SK-N-SH (cell line): ENCODE data around the gene TBC1D2.

Experiments used
- EP300 ChIP-seq, 2 experiments: IDR thresholded peaks; 2 replicates each; pipeline versions ENCODE4 v1.4.0 to v1.6.1; 2012; ENCODE audit warnings: borderline replicate concordance in 1 of 2, low read depth in 1 of 2, low read length in 1 of 2
- FOXM1 ChIP-seq: IDR thresholded peaks from 2 replicates; pipeline ENCODE4 v1.4.0; 2012; ENCODE audit warnings: low read depth, mild to moderate bottlenecking
- MXI1 ChIP-seq: IDR thresholded peaks from 2 replicates; pipeline ENCODE4 v1.6.1; 2012; ENCODE audit warnings: mild to moderate bottlenecking, low read depth, low read length, improper control_type of control experiment
- POLR2AphosphoS5 ChIP-seq: IDR thresholded peaks from 2 replicates; pipeline ENCODE4 v1.6.1; 2012; ENCODE audit warnings: low read depth, low read length
- TAF1 ChIP-seq: IDR thresholded peaks from 2 replicates; pipeline ENCODE4 v1.6.1; 2012; ENCODE audit warnings: low read depth, mild to moderate bottlenecking, low read length, moderate library complexity, borderline replicate concordance
- TF ChIP-seq, protein P1 (sequence below): IDR thresholded peaks from 2 replicates; pipeline ENCODE4 v1.4.0; 2012; ENCODE audit warnings: low read depth
- TF ChIP-seq, protein P2 (sequence below): fragments of 200-600 bp; sonication (generic); IDR thresholded peaks from 2 replicates; pipeline ENCODE4 v1.6.1; 2017; ENCODE audit warnings: antibody characterized with exemption, mild to moderate bottlenecking, moderate library complexity
- TF ChIP-seq, protein P3 (sequence below): IDR thresholded peaks from 2 replicates; pipeline ENCODE4 v1.4.0; 2012; ENCODE audit warnings: low read depth, borderline replicate concordance
- TF ChIP-seq, protein P4 (sequence below): IDR thresholded peaks from 2 replicates; pipeline ENCODE4 v1.6.1; 2012; ENCODE audit warnings: mild to moderate bottlenecking, low read depth, low read length, moderate library complexity

DNA sequence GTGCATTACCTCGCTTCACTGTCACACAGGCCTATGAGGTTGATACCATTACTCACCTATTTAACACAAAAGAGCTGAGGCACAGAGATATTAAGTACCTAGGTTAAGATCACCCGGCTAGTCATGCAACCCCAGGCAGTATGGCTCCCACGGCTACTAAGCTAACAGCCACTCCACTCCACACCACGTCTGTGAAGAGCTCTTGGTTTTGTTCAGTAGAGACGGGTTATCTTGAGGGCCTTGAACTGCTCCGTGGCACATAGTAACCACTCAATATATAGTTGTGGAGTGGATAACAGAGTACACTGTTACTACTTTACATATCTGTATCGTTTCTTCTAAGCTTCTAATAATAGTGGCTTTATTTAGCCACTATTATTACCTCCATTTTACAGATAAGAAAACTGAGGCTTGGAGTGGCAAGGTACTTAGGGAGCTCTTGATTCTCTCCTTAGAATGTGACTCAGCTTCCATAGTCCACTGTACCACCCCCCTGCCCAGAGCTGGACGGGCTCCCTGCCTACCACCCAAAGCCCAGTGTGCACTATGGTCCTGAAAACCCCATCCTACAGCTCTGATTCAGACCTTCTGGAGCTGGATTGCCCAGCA, 62.0 kb downstream of the TBC1D2 start:
- TF ChIP-seq EP300 (IDR thresholded peaks at IDR 0.05; ENCODE audit: borderline replicate concordance in 1 of 2, low read depth in 1 of 2, low read length in 1 of 2) (no peak), TAF1 (no peak), FOXM1 (no peak), POLR2AphosphoS5 (no peak), MXI1 (no peak)
- TF ChIP-seq, protein P1, sequence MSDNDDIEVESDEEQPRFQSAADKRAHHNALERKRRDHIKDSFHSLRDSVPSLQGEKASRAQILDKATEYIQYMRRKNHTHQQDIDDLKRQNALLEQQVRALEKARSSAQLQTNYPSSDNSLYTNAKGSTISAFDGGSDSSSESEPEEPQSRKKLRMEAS: no peak
- TF ChIP-seq, protein P2, sequence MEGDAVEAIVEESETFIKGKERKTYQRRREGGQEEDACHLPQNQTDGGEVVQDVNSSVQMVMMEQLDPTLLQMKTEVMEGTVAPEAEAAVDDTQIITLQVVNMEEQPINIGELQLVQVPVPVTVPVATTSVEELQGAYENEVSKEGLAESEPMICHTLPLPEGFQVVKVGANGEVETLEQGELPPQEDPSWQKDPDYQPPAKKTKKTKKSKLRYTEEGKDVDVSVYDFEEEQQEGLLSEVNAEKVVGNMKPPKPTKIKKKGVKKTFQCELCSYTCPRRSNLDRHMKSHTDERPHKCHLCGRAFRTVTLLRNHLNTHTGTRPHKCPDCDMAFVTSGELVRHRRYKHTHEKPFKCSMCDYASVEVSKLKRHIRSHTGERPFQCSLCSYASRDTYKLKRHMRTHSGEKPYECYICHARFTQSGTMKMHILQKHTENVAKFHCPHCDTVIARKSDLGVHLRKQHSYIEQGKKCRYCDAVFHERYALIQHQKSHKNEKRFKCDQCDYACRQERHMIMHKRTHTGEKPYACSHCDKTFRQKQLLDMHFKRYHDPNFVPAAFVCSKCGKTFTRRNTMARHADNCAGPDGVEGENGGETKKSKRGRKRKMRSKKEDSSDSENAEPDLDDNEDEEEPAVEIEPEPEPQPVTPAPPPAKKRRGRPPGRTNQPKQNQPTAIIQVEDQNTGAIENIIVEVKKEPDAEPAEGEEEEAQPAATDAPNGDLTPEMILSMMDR: no peak
- TF ChIP-seq, protein P3, sequence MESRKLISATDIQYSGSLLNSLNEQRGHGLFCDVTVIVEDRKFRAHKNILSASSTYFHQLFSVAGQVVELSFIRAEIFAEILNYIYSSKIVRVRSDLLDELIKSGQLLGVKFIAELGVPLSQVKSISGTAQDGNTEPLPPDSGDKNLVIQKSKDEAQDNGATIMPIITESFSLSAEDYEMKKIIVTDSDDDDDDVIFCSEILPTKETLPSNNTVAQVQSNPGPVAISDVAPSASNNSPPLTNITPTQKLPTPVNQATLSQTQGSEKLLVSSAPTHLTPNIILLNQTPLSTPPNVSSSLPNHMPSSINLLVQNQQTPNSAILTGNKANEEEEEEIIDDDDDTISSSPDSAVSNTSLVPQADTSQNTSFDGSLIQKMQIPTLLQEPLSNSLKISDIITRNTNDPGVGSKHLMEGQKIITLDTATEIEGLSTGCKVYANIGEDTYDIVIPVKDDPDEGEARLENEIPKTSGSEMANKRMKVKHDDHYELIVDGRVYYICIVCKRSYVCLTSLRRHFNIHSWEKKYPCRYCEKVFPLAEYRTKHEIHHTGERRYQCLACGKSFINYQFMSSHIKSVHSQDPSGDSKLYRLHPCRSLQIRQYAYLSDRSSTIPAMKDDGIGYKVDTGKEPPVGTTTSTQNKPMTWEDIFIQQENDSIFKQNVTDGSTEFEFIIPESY: no peak
- TF ChIP-seq, protein P4, sequence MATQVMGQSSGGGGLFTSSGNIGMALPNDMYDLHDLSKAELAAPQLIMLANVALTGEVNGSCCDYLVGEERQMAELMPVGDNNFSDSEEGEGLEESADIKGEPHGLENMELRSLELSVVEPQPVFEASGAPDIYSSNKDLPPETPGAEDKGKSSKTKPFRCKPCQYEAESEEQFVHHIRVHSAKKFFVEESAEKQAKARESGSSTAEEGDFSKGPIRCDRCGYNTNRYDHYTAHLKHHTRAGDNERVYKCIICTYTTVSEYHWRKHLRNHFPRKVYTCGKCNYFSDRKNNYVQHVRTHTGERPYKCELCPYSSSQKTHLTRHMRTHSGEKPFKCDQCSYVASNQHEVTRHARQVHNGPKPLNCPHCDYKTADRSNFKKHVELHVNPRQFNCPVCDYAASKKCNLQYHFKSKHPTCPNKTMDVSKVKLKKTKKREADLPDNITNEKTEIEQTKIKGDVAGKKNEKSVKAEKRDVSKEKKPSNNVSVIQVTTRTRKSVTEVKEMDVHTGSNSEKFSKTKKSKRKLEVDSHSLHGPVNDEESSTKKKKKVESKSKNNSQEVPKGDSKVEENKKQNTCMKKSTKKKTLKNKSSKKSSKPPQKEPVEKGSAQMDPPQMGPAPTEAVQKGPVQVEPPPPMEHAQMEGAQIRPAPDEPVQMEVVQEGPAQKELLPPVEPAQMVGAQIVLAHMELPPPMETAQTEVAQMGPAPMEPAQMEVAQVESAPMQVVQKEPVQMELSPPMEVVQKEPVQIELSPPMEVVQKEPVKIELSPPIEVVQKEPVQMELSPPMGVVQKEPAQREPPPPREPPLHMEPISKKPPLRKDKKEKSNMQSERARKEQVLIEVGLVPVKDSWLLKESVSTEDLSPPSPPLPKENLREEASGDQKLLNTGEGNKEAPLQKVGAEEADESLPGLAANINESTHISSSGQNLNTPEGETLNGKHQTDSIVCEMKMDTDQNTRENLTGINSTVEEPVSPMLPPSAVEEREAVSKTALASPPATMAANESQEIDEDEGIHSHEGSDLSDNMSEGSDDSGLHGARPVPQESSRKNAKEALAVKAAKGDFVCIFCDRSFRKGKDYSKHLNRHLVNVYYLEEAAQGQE: no peak
